PC-3 (cell line): ENCODE results near the gene HNRNPU. TPM values are rescaled to one million over a fixed set of nuclear protein-coding genes. Genes with fewer than 3 reads are reported as not detected.

ENCODE experiments used
- ATAC-seq: fragments of 200-7000 bp; cut with Tn5 transposase; 2 replicates; pipeline ENCODE4 v1.9.1; 2020; ENCODE audit warnings: mild to moderate bottlenecking, moderate library complexity
- BruUV-seq: library from RNA; stranded (reverse); fragments of 400-500 nt; replicated peaks from 2 replicates; lab custom pipeline; 2021; lab: Mats Ljungman, UMichigan
- CTCF ChIA-PET: fragments of 300-600 bp; sonication (Branson Sonifier 250); formaldehyde crosslinking; loops from one replicate; lab custom pipeline; 2022; ENCODE audit warnings: antibody characterized with exemption; lab: Charles Lee
- POLR2A ChIA-PET: fragments of 300-600 bp; sonication (Branson Sonifier 250); formaldehyde crosslinking; loops from one replicate; lab custom pipeline; 2022; ENCODE audit warnings: antibody characterized with exemption; ENCODE audit not compliant: unreplicated experiment; lab: Charles Lee
- DNase-seq: peaks from one replicate; pipeline ENCODE4 v3.0.0-alpha.2; 2015
- H2AFZ ChIP-seq: fragments of 300-600 bp; sonication (generic); 2 replicates; pipeline ENCODE4 v1.6.0; 2016; ENCODE audit warnings: antibody characterized with exemption, low read length
- H3F3A ChIP-seq: fragments of 300-600 bp; sonication (generic); one replicate; pipeline ENCODE4 v1.6.0; 2017; ENCODE audit warnings: antibody characterized with exemption, low read length, control low read depth, mild to moderate bottlenecking; ENCODE audit not compliant: unreplicated experiment
- H3K27ac ChIP-seq: fragments of 300-600 bp; sonication (generic); 2 replicates; pipeline ENCODE4 v1.5.1; 2016; ENCODE audit warnings: mild to moderate bottlenecking, low read length
- H3K27me3 ChIP-seq: fragments of 300-600 bp; sonication (generic); 2 replicates; pipeline ENCODE4 v1.6.1; 2016; ENCODE audit warnings: low read length, mixed read lengths
- H3K36me3 ChIP-seq: fragments of 300-600 bp; sonication (generic); 2 replicates; pipeline ENCODE4 v1.6.1; 2016; ENCODE audit warnings: low read depth, mixed run types, low read length, mixed read lengths
- H3K4me1 ChIP-seq: fragments of 300-600 bp; sonication (generic); 2 replicates; pipeline ENCODE4 v1.5.1; 2016; ENCODE audit warnings: low read length; ENCODE audit not compliant: insufficient read depth
- H3K4me2 ChIP-seq: fragments of 300-600 bp; sonication (generic); 2 replicates; pipeline ENCODE4 v1.6.0; 2016; ENCODE audit warnings: low read length
- H3K4me3 ChIP-seq: fragments of 300-600 bp; sonication (generic); 2 replicates; pipeline ENCODE4 v1.5.1; 2016; ENCODE audit warnings: mild to moderate bottlenecking, low read length, mixed read lengths
- H3K79me2 ChIP-seq: fragments of 300-600 bp; sonication (generic); 2 replicates; pipeline ENCODE4 v1.6.1; 2017; ENCODE audit warnings: low read length, mixed read lengths
- H3K9ac ChIP-seq: fragments of 300-600 bp; sonication (generic); 2 replicates; pipeline ENCODE4 v1.6.0; 2016; ENCODE audit warnings: mild to moderate bottlenecking, low read length
- H3K9me2 ChIP-seq: fragments of 300-600 bp; sonication (generic); replicated peaks from 2 replicates; pipeline ENCODE4 v1.6.1; 2016; ENCODE audit warnings: mixed run types, low read length, mixed read lengths
- H3K9me3 ChIP-seq: fragments of 300-600 bp; sonication (generic); 2 replicates; pipeline ENCODE4 v1.6.1; 2016; ENCODE audit warnings: low read length, mixed read lengths
- H4K20me1 ChIP-seq: fragments of 300-600 bp; sonication (generic); 2 replicates; pipeline ENCODE4 v1.6.1; 2016; ENCODE audit warnings: low read length, mixed read lengths
- CTCF ChIP-seq: fragments of 300-600 bp; sonication (generic); conservative IDR thresholded peaks from 2 replicates; pipeline ENCODE4 v1.5.1; 2017; ENCODE audit warnings: antibody characterized with exemption, low read depth, mild to moderate bottlenecking, low read length
- EZH2 ChIP-seq: fragments of 300-600 bp; sonication (generic); IDR thresholded peaks from one replicate; pipeline ENCODE4 v1.6.1; 2017; ENCODE audit warnings: antibody characterized with exemption, mild to moderate bottlenecking, low read length; ENCODE audit not compliant: unreplicated experiment
- EZH2phosphoT487 ChIP-seq: fragments of 300-600 bp; sonication (generic); IDR thresholded peaks from 2 replicates; pipeline ENCODE4 v1.6.1; 2018; ENCODE audit warnings: mild to moderate bottlenecking, antibody characterized with exemption, low read length, borderline replicate concordance
- intact Hi-C: fragments of 100-400 bp; cut with micrococcal nuclease; formaldehyde crosslinking; loops from 2 replicates; pipeline ENCODE4 v1.9.0; 2023
- total RNA-seq: library from RNA; depleted of rRNA; stranded (reverse); fragments of >200 nt; gene quantifications from 2 replicates; pipeline ENCODE4 v1.2.3, GENCODE V29; 2014

HNRNPU gene
- total RNA-seq, 1 experiment from 2014 or later: 431 TPM

- intact Hi-C loops: no loop called here
- H3K27me3 ChIP-seq: no peaks in the 10 kb centered on the region
- no TSS peak for BruUV-seq
- CTCF ChIA-PET: no interaction called here
- ATAC-seq (no peak), DNase-seq (no peak)
- TF ChIP-seq CTCF: no peak
- no peak for TF ChIP-seq EZH2phosphoT487
- no peak for TF ChIP-seq EZH2
- no peaks in the 10 kb centered on the region for H3K79me2 ChIP-seq
- POLR2A ChIA-PET: no interaction called here
- no peak overlapping the region for H3K4me2 ChIP-seq
- no peaks in the 10 kb centered on the region for H3F3A ChIP-seq
- H3K4me3 ChIP-seq: no peak overlapping the region
- no peaks in the 10 kb centered on the region for H4K20me1 ChIP-seq
- H2AFZ ChIP-seq: no peak overlapping the region
- H3K36me3 ChIP-seq: no peaks in the 10 kb centered on the region
- H3K9me3 ChIP-seq: no peaks in the 10 kb centered on the region
- H3K9me2 ChIP-seq: no peaks in the 10 kb centered on the region
- H3K4me1 ChIP-seq: peaks cover 13% of the 10 kb centered on the region
- H3K9ac ChIP-seq: no peak overlapping the region
- no peak overlapping the region for H3K27ac ChIP-seq
Observed at GRCh38 chr1:244893836-244894235, 29.5 kb upstream of the HNRNPU start.

GRCh38 chr1:244887281-244887680, 22.9 kb upstream of the HNRNPU start:
- H3K79me2 ChIP-seq: no peaks in the 10 kb centered on the region
- no peak overlapping the region for H2AFZ ChIP-seq
- ChIA-PET POLR2A (no interaction called here), CTCF (interaction anchor here (0.6 kb wide), 1 partner anchor 156 kb away, joined by 11 read pairs; no protein-coding TSS in a partner anchor)
- H3K4me3 ChIP-seq: no peak overlapping the region
- no peak for TF ChIP-seq CTCF
- TF ChIP-seq EZH2: no peak
- TF ChIP-seq EZH2phosphoT487: no peak
- ATAC-seq: no peak
- H3K9me3 ChIP-seq: no peaks in the 10 kb centered on the region
- BruUV-seq: no TSS peak
- H4K20me1 ChIP-seq: no peaks in the 10 kb centered on the region
- no peaks in the 10 kb centered on the region for H3K36me3 ChIP-seq
- no peaks in the 10 kb centered on the region for H3F3A ChIP-seq
- no peaks in the 10 kb centered on the region for H3K9me2 ChIP-seq
- peak; percentile 75 for DNase-seq
- intact Hi-C loops: no loop called here
- no peak overlapping the region for H3K4me2 ChIP-seq
- no peaks in the 10 kb centered on the region for H3K27me3 ChIP-seq
- H3K27ac ChIP-seq: no peak overlapping the region
- no peak overlapping the region for H3K9ac ChIP-seq
- peaks cover under 1% of the 10 kb centered on the region for H3K4me1 ChIP-seq

GRCh38 chr1:244881552-244882280, 17.4 kb upstream of the HNRNPU start:
- H3K27ac ChIP-seq: no peak overlapping the region
- no TSS peak for BruUV-seq
- TF ChIP-seq EZH2: no peak
- TF ChIP-seq CTCF: no peak
- no peak for TF ChIP-seq EZH2phosphoT487
- CTCF ChIA-PET: no interaction called here
- H3K9ac ChIP-seq: no peak overlapping the region
- H3K4me1 ChIP-seq: no peaks in the 10 kb centered on the region
- H3K4me3 ChIP-seq: no peak overlapping the region
- no peak overlapping the region for H3K4me2 ChIP-seq
- H3K9me3 ChIP-seq: no peaks in the 10 kb centered on the region
- no peaks in the 10 kb centered on the region for H3K79me2 ChIP-seq
- no peaks in the 10 kb centered on the region for H3K9me2 ChIP-seq
- H3K27me3 ChIP-seq: no peaks in the 10 kb centered on the region
- H3F3A ChIP-seq: no peaks in the 10 kb centered on the region
- no peak overlapping the region for H2AFZ ChIP-seq
- POLR2A ChIA-PET: no interaction called here
- no peak for ATAC-seq
- H3K36me3 ChIP-seq: no peaks in the 10 kb centered on the region
- H4K20me1 ChIP-seq: no peaks in the 10 kb centered on the region
- no peak for DNase-seq
- intact Hi-C loops: no loop called here
